Left kidney (tissue), 2 donors: Measurements from ENCODE around the gene IGSF3. TPM values are rescaled to one million over a fixed set of nuclear protein-coding genes. Genes with fewer than 3 reads are reported as not detected.

ENCODE experiments used
- DNase-seq: peaks from one replicate; pipeline ENCODE4 v3.0.0-alpha.2; 2013
- polyA plus RNA-seq: library from polyadenylated mRNA; unstranded; fragments of 120-200 nt; gene quantifications from one replicate; pipeline ENCODE4 v1.2.1, GENCODE V29; 2013; ENCODE audit not compliant: insufficient read length

Gene IGSF3
- polyA plus RNA-seq, 1 donor, result 29.5 TPM

- no peak for DNase-seq
These were observed 109.4 kb downstream of the IGSF3 start for GRCh38 chr1:116558140-116558549.

- DNase-seq, result no peak
These were observed 110.1 kb downstream of the IGSF3 start for GRCh38 chr1:116557323-116557878.

- DNase-seq, result no peak
These were observed 111.1 kb downstream of the IGSF3 start for GRCh38 chr1:116556289-116557006.

GRCh38 chr1:116554924-116555323 is 112.6 kb downstream of the IGSF3 start:
- no peak for DNase-seq

- no peak for DNase-seq
These were observed 114.0 kb downstream of the IGSF3 start for GRCh38 chr1:116553386-116554115.

GRCh38 chr1:116546354-116546977 is 121.1 kb downstream of the IGSF3 start:
- no peak for DNase-seq

GRCh38 chr1:116545359-116545705 is 122.2 kb downstream of the IGSF3 start:
- no peak for DNase-seq

GRCh38 chr1:116544588-116545358 is 122.8 kb downstream of the IGSF3 start:
- no peak for DNase-seq

GRCh38 chr1:116540088-116540487 is 127.4 kb downstream of the IGSF3 start:
- DNase-seq, result no peak

GRCh38 chr1:116538544-116538943 is 129.0 kb downstream of the IGSF3 start:
- DNase-seq, result no peak

GRCh38 chr1:116537898-116538297 is 129.6 kb downstream of the IGSF3 start:
- DNase-seq, result no peak

- no peak for DNase-seq
These were observed 130.3 kb downstream of the IGSF3 start for GRCh38 chr1:116537040-116537831.

GRCh38 chr1:116534014-116534739 is 133.4 kb downstream of the IGSF3 start:
- no peak for DNase-seq

GRCh38 chr1:116533429-116533820 is 134.1 kb downstream of the IGSF3 start:
- no peak for DNase-seq

- DNase-seq, result no peak
These were observed 134.7 kb downstream of the IGSF3 start for GRCh38 chr1:116532671-116533428.

- DNase-seq, result no peak
These were observed 135.6 kb downstream of the IGSF3 start for GRCh38 chr1:116531917-116532316.

- no peak for DNase-seq
These were observed 137.9 kb downstream of the IGSF3 start for GRCh38 chr1:116529681-116530080.

GRCh38 chr1:116529199-116529631 is 138.3 kb downstream of the IGSF3 start:
- no peak for DNase-seq

- DNase-seq, result no peak
These were observed 139.0 kb downstream of the IGSF3 start for GRCh38 chr1:116528329-116529083.
